HL-60 (cell line): ENCODE data around the gene PSIP1.

Experiments
- DNase-seq, 2 experiments: peaks; one replicate each; pipeline ENCODE4 v3.0.0-alpha.2; 2010 to 2020; ENCODE audit warnings: low read depth in 1 of 2, low spot score in 1 of 2
- H3K27ac ChIP-seq: fragments of 250-450 bp; sonication (Bioruptor Pico); replicated peaks from 2 replicates; pipeline ENCODE4 v1.5.1; 2020; ENCODE audit warnings: mild to moderate bottlenecking, moderate library complexity
- H3K27me3 ChIP-seq: fragments of 250-450 bp; sonication (Bioruptor Pico); 2 replicates; pipeline ENCODE4 v1.5.1; 2021; ENCODE audit warnings: mild to moderate bottlenecking, moderate library complexity; ENCODE audit not compliant: insufficient read depth, poor library complexity, severe bottlenecking
- H3K4me3 ChIP-seq: replicated peaks from 2 replicates; pipeline ENCODE4 v1.5.1; 2011; ENCODE audit warnings: mild to moderate bottlenecking, control low read depth, low read length; ENCODE audit not compliant: insufficient read depth
- GABPA ChIP-seq: IDR thresholded peaks from 2 replicates; pipeline ENCODE4 v1.6.1; 2012; ENCODE audit warnings: low read depth
- POLR2AphosphoS5 ChIP-seq: IDR thresholded peaks from 2 replicates; pipeline ENCODE4 v1.6.1; 2012; ENCODE audit warnings: low read depth
- SPI1 ChIP-seq: IDR thresholded peaks from 2 replicates; pipeline ENCODE4 v1.6.1; 2012; ENCODE audit warnings: low read depth, mild to moderate bottlenecking, borderline replicate concordance
- TF ChIP-seq, protein P1 (sequence below): IDR thresholded peaks from one replicate; pipeline ENCODE4 v1.5.1; 2011; ENCODE audit warnings: low read length, control low read depth, inconsistent platforms; ENCODE audit not compliant: insufficient read depth
- TF ChIP-seq, protein P2 (sequence below): IDR thresholded peaks from 2 replicates; pipeline ENCODE4 v1.6.1; 2012; ENCODE audit warnings: low read depth; ENCODE audit not compliant: insufficient replicate concordance

Gene PSIP1

DNA sequence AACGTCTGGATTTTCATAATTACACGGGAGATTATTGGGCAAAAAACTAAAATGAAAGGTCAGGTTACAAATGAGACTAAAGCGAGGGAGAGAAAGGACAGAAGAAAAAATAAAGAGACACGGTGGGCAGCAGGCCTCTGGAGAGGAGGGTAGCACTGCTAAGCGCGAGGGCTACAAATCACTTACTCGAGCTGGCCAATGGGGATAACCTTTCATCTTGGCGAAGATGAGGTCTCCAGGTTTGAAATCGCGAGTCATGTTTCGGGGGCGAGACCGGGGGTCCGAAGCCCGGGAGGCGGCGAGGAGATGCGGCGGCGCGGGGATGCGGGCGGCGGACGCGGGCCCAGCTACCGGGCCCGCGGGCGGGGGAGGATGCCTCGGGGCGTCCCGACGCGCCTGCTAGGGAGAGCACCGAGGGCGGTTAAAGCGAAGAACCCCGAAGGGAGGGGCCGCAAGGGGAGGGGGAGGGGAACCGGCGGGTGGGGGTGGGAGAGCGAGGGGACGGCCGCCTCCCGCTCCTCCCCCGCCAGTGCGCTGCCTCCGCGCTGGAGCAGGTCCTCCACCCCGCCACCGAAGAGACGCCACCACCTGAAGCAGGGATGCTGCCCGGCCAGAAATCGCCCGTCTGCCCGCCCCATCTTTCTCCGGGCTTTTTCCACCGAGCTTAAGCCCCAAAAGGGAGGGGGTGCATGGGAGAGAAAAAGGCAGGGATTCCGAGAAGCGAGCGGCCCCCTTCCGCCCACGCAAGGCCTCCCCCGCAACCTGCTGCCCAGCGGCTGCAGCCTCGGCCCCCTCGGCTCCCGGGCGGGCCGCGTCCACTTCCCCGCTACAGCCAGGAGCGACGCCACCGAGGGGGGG lies 610 bp downstream of the PSIP1 start:
- TF ChIP-seq POLR2AphosphoS5 (no peak), SPI1 (no peak), GABPA (no peak)
- TF ChIP-seq, protein P1, sequence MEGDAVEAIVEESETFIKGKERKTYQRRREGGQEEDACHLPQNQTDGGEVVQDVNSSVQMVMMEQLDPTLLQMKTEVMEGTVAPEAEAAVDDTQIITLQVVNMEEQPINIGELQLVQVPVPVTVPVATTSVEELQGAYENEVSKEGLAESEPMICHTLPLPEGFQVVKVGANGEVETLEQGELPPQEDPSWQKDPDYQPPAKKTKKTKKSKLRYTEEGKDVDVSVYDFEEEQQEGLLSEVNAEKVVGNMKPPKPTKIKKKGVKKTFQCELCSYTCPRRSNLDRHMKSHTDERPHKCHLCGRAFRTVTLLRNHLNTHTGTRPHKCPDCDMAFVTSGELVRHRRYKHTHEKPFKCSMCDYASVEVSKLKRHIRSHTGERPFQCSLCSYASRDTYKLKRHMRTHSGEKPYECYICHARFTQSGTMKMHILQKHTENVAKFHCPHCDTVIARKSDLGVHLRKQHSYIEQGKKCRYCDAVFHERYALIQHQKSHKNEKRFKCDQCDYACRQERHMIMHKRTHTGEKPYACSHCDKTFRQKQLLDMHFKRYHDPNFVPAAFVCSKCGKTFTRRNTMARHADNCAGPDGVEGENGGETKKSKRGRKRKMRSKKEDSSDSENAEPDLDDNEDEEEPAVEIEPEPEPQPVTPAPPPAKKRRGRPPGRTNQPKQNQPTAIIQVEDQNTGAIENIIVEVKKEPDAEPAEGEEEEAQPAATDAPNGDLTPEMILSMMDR = no peak
- TF ChIP-seq, protein P2, sequence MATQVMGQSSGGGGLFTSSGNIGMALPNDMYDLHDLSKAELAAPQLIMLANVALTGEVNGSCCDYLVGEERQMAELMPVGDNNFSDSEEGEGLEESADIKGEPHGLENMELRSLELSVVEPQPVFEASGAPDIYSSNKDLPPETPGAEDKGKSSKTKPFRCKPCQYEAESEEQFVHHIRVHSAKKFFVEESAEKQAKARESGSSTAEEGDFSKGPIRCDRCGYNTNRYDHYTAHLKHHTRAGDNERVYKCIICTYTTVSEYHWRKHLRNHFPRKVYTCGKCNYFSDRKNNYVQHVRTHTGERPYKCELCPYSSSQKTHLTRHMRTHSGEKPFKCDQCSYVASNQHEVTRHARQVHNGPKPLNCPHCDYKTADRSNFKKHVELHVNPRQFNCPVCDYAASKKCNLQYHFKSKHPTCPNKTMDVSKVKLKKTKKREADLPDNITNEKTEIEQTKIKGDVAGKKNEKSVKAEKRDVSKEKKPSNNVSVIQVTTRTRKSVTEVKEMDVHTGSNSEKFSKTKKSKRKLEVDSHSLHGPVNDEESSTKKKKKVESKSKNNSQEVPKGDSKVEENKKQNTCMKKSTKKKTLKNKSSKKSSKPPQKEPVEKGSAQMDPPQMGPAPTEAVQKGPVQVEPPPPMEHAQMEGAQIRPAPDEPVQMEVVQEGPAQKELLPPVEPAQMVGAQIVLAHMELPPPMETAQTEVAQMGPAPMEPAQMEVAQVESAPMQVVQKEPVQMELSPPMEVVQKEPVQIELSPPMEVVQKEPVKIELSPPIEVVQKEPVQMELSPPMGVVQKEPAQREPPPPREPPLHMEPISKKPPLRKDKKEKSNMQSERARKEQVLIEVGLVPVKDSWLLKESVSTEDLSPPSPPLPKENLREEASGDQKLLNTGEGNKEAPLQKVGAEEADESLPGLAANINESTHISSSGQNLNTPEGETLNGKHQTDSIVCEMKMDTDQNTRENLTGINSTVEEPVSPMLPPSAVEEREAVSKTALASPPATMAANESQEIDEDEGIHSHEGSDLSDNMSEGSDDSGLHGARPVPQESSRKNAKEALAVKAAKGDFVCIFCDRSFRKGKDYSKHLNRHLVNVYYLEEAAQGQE = no peak
- peak overlapping the region; percentile 77 for H3K4me3 ChIP-seq
- no peaks in the 10 kb centered on the region for H3K27me3 ChIP-seq
- peak overlapping the region; percentile 97 for H3K27ac ChIP-seq
- peak in 1 of 2 experiments; percentile 2 for DNase-seq

DNA sequence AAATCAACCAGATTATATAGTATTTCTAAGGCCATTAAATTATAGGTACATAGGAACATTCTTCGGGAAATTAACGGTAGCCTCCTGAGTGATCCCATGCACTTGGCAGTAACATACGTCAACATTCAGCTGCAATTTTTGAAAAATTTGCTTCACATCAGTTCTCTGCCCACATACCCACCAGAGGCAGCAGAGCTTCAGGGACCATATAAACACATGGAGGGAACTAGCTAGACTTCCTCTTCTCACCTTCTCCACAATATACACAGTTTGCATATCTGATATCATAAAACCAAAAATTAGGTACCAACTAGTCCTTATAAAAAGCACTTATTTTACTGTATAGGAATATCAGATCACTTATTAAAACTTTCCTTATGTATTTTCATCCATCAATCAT lies 4.8 kb downstream of the PSIP1 start:
- H3K27me3 ChIP-seq = no peaks in the 10 kb centered on the region
- H3K27ac ChIP-seq = no peak overlapping the region
- H3K4me3 ChIP-seq = no peak overlapping the region
- peak in 1 of 2 experiments; percentile 6 for DNase-seq
- peak; percentile 66; the same call in 1 of the 2 replicates for TF ChIP-seq SPI1
- TF ChIP-seq, protein P2 = no peak

DNA sequence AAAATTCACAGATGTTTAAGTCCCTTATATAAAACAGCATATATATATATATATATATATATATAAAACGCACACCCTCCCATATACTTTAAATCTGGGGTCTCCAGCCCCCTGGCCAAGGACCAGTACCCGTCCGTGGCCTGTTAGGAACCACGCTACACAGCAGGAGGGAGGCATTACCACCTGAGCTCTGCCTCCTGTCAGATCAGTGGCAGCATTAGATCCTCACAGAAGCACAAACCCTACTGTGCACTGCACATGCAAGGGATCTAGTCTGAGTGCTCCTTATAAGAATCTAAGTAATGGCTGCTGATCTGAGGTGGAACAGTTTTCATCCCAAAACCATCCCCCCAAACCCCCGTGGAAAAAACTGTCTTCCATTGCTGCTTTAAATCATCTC lies 9.0 kb downstream of the PSIP1 start:
- Histone ChIP-seq H3K27me3 (no peaks in the 10 kb centered on the region), H3K4me3 (no peak overlapping the region), H3K27ac (no peak overlapping the region)
- DNase-seq = no peak
- no peak for TF ChIP-seq GABPA
- TF ChIP-seq, protein P1 = no peak
- TF ChIP-seq, protein P2 = no peak
- no peak for TF ChIP-seq POLR2AphosphoS5
- no peak for TF ChIP-seq SPI1
